Erythroblast (primary cell): Measurements from ENCODE around the gene THUMPD1.

ENCODE experiments used
- GATA1 ChIP-seq: IDR thresholded peaks from 2 replicates; pipeline ENCODE4 v1.6.1; 2011; ENCODE audit warnings: low read depth, mild to moderate bottlenecking, control low read depth, low read length, moderate library complexity
- POLR2A ChIP-seq: IDR thresholded peaks from 2 replicates; pipeline ENCODE4 v1.6.1; 2011; ENCODE audit warnings: mild to moderate bottlenecking, low read length

GRCh38 chr16:20735490-20735889 lies 6.1 kb downstream of the THUMPD1 start:
- TF ChIP-seq POLR2A (no peak), GATA1 (no peak)
